Fibroblast of lung (primary cell): Measurements from ENCODE around the gene LZTS2. TPM values are rescaled to one million over a fixed set of nuclear protein-coding genes. Genes with fewer than 3 reads are reported as not detected.

ENCODE experiments used
- DNase-seq, 2 donors: peaks; one replicate each; pipeline versions ENCODE4 v3.0.0 to v3.0.0-alpha.2; 2010; ENCODE audit warnings: low read depth in 2 of 2
- H2AFZ ChIP-seq: 2 replicates; pipeline ENCODE4 v1.5.1; 2012; ENCODE audit warnings: low read length, control low read depth, inconsistent platforms
- H3K27ac ChIP-seq: 2 replicates; pipeline ENCODE4 v1.5.1; 2011; ENCODE audit warnings: low read length, control low read depth; ENCODE audit not compliant: insufficient read depth
- H3K27me3 ChIP-seq: 2 replicates; pipeline ENCODE4 v1.5.1; 2011; ENCODE audit warnings: mild to moderate bottlenecking, low read length; ENCODE audit not compliant: control insufficient read depth, insufficient read depth
- H3K36me3 ChIP-seq: 2 replicates; pipeline ENCODE4 v1.5.1; 2011; ENCODE audit warnings: low read length; ENCODE audit not compliant: control insufficient read depth, insufficient read depth
- H3K4me1 ChIP-seq: 2 replicates; pipeline ENCODE4 v1.5.1; 2011; ENCODE audit warnings: low read length; ENCODE audit not compliant: control insufficient read depth, insufficient read depth; ENCODE audit errors: extremely low read depth
- H3K4me2 ChIP-seq: 2 replicates; pipeline ENCODE4 v1.5.1; 2011; ENCODE audit warnings: low read length, control low read depth; ENCODE audit not compliant: insufficient read depth; ENCODE audit errors: extremely low read depth
- H3K4me3 ChIP-seq, 4 experiments: fragments of 200-600 bp in 1 of 4; sonication (generic) in 1 of 4; replicated peaks in 1 of 4; 2 replicates each; pipeline ENCODE4 v1.5.1; 2011 to 2016; ENCODE audit warnings: low read length in 4 of 4, low read depth in 3 of 4, mild to moderate bottlenecking in 3 of 4, control low read depth in 2 of 4, inconsistent platforms in 1 of 4, mixed read lengths in 1 of 4; ENCODE audit not compliant: insufficient read depth in 1 of 4; ENCODE audit errors: control extremely low read depth in 1 of 4
- H3K79me2 ChIP-seq: 2 replicates; pipeline ENCODE4 v1.5.1; 2012; ENCODE audit warnings: mild to moderate bottlenecking, low read length, inconsistent platforms; ENCODE audit not compliant: control insufficient read depth, insufficient read depth
- H3K9ac ChIP-seq: 2 replicates; pipeline ENCODE4 v1.5.1; 2011; ENCODE audit warnings: mild to moderate bottlenecking, low read length, control low read depth; ENCODE audit not compliant: insufficient read depth
- H3K9me3 ChIP-seq: 2 replicates; pipeline ENCODE4 v1.5.1; 2012; ENCODE audit warnings: low read depth, low read length; ENCODE audit not compliant: control insufficient read depth, insufficient read depth
- H4K20me1 ChIP-seq: 2 replicates; pipeline ENCODE4 v1.5.1; 2011; ENCODE audit warnings: low read length; ENCODE audit not compliant: control insufficient read depth, insufficient read depth; ENCODE audit errors: extremely low read depth
- EZH2 ChIP-seq: IDR thresholded peaks from 2 replicates; pipeline ENCODE4 v1.5.1; 2012; ENCODE audit warnings: low read length, control low read depth, mild to moderate bottlenecking; ENCODE audit errors: missing control alignments
- polyA plus RNA-seq, 2 donors: library from polyadenylated mRNA; depleted of rRNA in 1 of 2; stranded (reverse) in 1 of 2; unstranded in 1 of 2; fragments of >200 nt; gene quantifications; 2 replicates each; pipeline ENCODE4 v1.2.1, GENCODE V29; 2011 to 2012; ENCODE audit warnings: missing spikeins in 1 of 2
- total RNA-seq: library from RNA; depleted of rRNA; stranded (reverse); fragments of >200 nt; gene quantifications from 2 replicates; pipeline ENCODE4 v1.2.1, GENCODE V29; 2014
- TF ChIP-seq, protein P1 (sequence below), 2 donors: IDR thresholded peaks in 1 of 2; conservative IDR thresholded peaks in 1 of 2; 1 replicate in 1 of 2; 2 replicates in 1 of 2; pipeline ENCODE4 v1.5.1; 2011 to 2012; ENCODE audit warnings: low read length in 2 of 2, control low read depth in 1 of 2, inconsistent platforms in 1 of 2, low read depth in 1 of 2, mild to moderate bottlenecking in 1 of 2

The LZTS2 gene
- total and polyA plus RNA-seq, 2 donors (not counting 1 experiment from before 2014, with no cell fraction given) = 34.7 to 120 TPM

DNA sequence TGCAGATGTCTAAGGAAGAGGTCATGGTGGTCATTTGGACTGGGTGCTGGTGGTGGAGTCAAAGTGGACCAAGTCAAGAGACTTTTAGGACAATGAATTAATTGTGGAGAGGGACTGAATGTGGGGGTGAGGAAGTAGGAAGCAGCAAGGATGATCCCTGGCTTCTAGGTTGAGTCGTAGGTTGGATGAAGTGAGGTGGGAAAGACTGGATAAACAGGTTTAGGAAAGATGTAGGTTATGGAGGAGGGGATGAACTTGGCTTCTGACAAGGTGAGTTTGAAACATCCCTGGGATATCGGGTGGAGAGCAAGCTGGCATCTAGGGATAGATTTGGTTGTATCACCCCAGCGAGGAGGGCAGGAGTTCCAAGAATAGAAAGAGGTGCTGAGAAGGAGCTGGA, 22.7 kb upstream of the LZTS2 start:
- Histone ChIP-seq H3K27ac (no peak overlapping the region), H3K4me3 (no peak overlapping the region), H2AFZ (no peak overlapping the region), H3K4me2 (no peak overlapping the region), H4K20me1 (no peaks in the 10 kb centered on the region), H3K9ac (no peak overlapping the region), H3K36me3 (peaks cover 6% of the 10 kb centered on the region), H3K27me3 (no peaks in the 10 kb centered on the region), H3K4me1 (no peaks in the 10 kb centered on the region), H3K9me3 (no peaks in the 10 kb centered on the region), H3K79me2 (no peaks in the 10 kb centered on the region)
- no peak for DNase-seq
- no peak for TF ChIP-seq EZH2
- TF ChIP-seq, protein P1, sequence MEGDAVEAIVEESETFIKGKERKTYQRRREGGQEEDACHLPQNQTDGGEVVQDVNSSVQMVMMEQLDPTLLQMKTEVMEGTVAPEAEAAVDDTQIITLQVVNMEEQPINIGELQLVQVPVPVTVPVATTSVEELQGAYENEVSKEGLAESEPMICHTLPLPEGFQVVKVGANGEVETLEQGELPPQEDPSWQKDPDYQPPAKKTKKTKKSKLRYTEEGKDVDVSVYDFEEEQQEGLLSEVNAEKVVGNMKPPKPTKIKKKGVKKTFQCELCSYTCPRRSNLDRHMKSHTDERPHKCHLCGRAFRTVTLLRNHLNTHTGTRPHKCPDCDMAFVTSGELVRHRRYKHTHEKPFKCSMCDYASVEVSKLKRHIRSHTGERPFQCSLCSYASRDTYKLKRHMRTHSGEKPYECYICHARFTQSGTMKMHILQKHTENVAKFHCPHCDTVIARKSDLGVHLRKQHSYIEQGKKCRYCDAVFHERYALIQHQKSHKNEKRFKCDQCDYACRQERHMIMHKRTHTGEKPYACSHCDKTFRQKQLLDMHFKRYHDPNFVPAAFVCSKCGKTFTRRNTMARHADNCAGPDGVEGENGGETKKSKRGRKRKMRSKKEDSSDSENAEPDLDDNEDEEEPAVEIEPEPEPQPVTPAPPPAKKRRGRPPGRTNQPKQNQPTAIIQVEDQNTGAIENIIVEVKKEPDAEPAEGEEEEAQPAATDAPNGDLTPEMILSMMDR (conservative IDR thresholded peaks at IDR 0.05 in 1 of 2, IDR thresholded peaks at IDR 0.05 in 1 of 2; ENCODE audit: low read depth in 1 of 2, low read length in 2 of 2) = no peak

DNA sequence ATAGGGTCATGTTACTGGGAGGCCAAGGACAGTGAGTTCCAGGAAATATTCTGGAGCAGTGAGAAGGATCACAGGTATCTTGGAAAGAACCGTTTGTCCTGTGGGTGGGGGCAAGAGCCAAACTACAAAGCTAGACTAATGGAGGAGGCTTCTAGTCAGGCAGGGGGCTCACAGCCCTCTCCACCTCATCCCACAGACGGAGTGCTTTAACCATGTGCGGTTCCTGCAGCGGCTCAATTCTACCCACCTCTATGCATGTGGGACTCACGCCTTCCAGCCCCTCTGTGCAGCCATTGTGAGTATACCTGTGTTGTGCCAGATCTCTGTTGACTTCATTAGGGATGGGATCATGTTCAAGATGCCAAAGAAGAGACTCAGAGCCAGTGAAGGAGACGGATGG, 22.2 kb upstream of the LZTS2 start:
- TF ChIP-seq, protein P1 (conservative IDR thresholded peaks at IDR 0.05 in 1 of 2, IDR thresholded peaks at IDR 0.05 in 1 of 2; ENCODE audit: low read depth in 1 of 2, low read length in 2 of 2) = no peak
- TF ChIP-seq EZH2 = no peak
- no peak overlapping the region for H3K9ac ChIP-seq
- no peaks in the 10 kb centered on the region for H4K20me1 ChIP-seq
- H2AFZ ChIP-seq = no peak overlapping the region
- H3K36me3 ChIP-seq = peaks cover 6% of the 10 kb centered on the region
- H3K79me2 ChIP-seq = no peaks in the 10 kb centered on the region
- H3K27ac ChIP-seq = no peak overlapping the region
- H3K9me3 ChIP-seq = no peaks in the 10 kb centered on the region
- no peak overlapping the region for H3K4me2 ChIP-seq
- no peak overlapping the region for H3K4me3 ChIP-seq
- H3K4me1 ChIP-seq = no peaks in the 10 kb centered on the region
- DNase-seq = no peak
- H3K27me3 ChIP-seq = no peaks in the 10 kb centered on the region

DNA sequence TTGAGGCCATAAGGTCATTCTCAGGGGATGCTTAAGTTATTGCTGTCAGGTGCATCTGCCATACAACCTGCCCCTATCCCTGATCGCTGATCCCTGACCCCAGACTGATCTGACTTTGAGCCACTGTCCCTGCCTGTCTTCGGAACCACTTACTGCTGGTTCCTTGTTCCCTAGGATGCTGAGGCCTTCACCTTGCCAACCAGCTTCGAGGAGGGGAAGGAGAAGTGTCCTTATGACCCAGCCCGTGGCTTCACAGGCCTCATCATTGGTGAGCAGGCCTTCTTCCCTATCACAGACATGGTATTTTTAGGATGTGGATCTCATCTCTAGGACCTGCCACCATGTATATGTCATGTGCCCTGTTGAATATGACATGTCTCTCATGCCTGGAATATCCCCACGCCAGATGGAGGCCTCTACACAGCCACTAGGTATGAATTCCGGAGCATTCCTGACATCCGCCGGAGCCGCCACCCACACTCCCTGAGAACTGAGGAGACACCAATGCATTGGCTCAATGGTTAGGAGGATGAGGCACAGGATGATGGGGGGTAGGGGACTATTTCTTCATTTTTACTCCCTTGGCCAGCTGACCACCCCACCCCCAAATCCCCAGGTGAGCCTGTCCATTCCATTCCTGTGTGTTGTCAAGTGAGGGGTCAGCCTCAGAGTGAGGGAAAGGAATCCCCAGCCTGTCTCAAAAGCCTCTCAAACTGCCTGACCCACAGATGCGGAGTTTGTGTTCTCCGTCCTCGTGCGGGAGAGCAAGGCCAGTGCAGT, 21.3 kb upstream of the LZTS2 start:
- Histone ChIP-seq H3K9me3 (no peaks in the 10 kb centered on the region), H3K27me3 (no peaks in the 10 kb centered on the region), H3K36me3 (peaks cover 6% of the 10 kb centered on the region), H2AFZ (no peak overlapping the region), H3K27ac (no peak overlapping the region), H3K9ac (no peak overlapping the region), H4K20me1 (no peaks in the 10 kb centered on the region), H3K4me1 (no peaks in the 10 kb centered on the region), H3K4me3 (no peak overlapping the region), H3K79me2 (no peaks in the 10 kb centered on the region), H3K4me2 (no peak overlapping the region)
- TF ChIP-seq EZH2 = no peak
- TF ChIP-seq, protein P1 (conservative IDR thresholded peaks at IDR 0.05 in 1 of 2, IDR thresholded peaks at IDR 0.05 in 1 of 2; ENCODE audit: low read depth in 1 of 2, low read length in 2 of 2) = no peak
- no peak for DNase-seq
